Measurements from ENCODE around the gene NEDD4L. TPM values are rescaled to one million over a fixed set of nuclear protein-coding genes. Genes with fewer than 3 reads are reported as not detected.
"Not testable (repeated sequence)": the region's sequence is repeated elsewhere in the genome, so short reads cannot be mapped to it uniquely, and the experiment has no call there.

Gene NEDD4L
- total RNA-seq = 10 to 100 TPM in 2 of 5 donors, 1 to 10 TPM in 3; 4.4 to 10.7 (median 6.7) TPM
- total RNA-seq (2013) = 4.8 TPM
- 2.6 to 11.4 (median 6.9) reads per million in 29 experiments for total RNA-seq

GRCh38 chr18:58043491-58044369 is at the start of gene NEDD4L:
NEDD4L (plus strand) TSS chr18:58044226; CDS start chr18:58044661, 435 bp downstream.
- peak; percentile 50 to 81 (median 68) for DNase-seq
- CTCF ChIA-PET = interaction anchor here (0.6 to 1.7 kb wide), 9 partner anchors 24 to 1097 kb away, joined by 3 to 9 read pairs (median 3); no protein-coding TSS in a partner anchor
- ATAC-seq (replicated peaks in 1 of 4) = peak; percentile 79 to 81 (median 80)
- Histone ChIP-seq H3K9me3 (no peaks in the 10 kb centered on the region), H3K4me1 (ENCODE audit: control insufficient read depth in 1 of 2, extremely low read depth in 1 of 2, insufficient read depth in 2 of 2, low read length in 2 of 2) (peaks cover 14 to 22% of the 10 kb centered on the region in 2 experiments), H3K27me3 (replicated peaks in 1 of 2; ENCODE audit: control insufficient read depth in 2 of 2, extremely low read depth in 1 of 2, insufficient read depth in 2 of 2, low read length in 1 of 2) (peaks cover 0 to 19% of the 10 kb centered on the region in 2 experiments), H3K27ac (ENCODE audit: low read length) (no peak within 1 kb of the TSS), H3K4me3 (ENCODE audit: control insufficient read depth in 1 of 2, extremely low read depth in 1 of 2, low read length in 1 of 2) (peak within 1 kb of the TSS; percentile 65 to 95), H3K36me3 (ENCODE audit: control insufficient read depth in 2 of 2, extremely low read depth in 1 of 2, insufficient read depth in 1 of 2, low read length in 1 of 2) (no peaks in the 10 kb centered on the region)
- WGBS (ENCODE audit: insufficient coverage) = under 1% methylated on average over 75 of the region's 91 CpGs
- Mint-ChIP-seq H3K4me3 (peak within 1 kb of the TSS; percentile 89 to 93 (median 90)), H3K4me1 (peaks cover 25 to 37% (median 28%) of the 10 kb centered on the region in 3 donors), H3K27me3 (peaks cover 0 to 14% of the 10 kb centered on the region in 2 donors), H3K9me3 (no peaks in the 10 kb centered on the region), H3K27ac (no peak within 1 kb of the TSS), H3K36me3 (no peaks in the 10 kb centered on the region)
- POLR2A ChIA-PET = interaction anchor here in 1 of 2 donors (0.5 kb wide), 1 partner anchor 58 kb away, joined by 5 read pairs; no protein-coding TSS in a partner anchor

- ATAC-seq (replicated peaks in 1 of 4) (no peak), DNase-seq (no peak)
- no peak overlapping the region for H3K27ac Mint-ChIP-seq
- Histone ChIP-seq H3K4me3 (ENCODE audit: control insufficient read depth in 1 of 2, extremely low read depth in 1 of 2, low read length in 1 of 2) (no peak overlapping the region), H3K9me3 (no peaks in the 10 kb centered on the region), H3K4me1 (ENCODE audit: control insufficient read depth in 1 of 2, extremely low read depth in 1 of 2, insufficient read depth in 2 of 2, low read length in 2 of 2) (no peaks in the 10 kb centered on the region), H3K27me3 (replicated peaks in 1 of 2; ENCODE audit: control insufficient read depth in 2 of 2, extremely low read depth in 1 of 2, insufficient read depth in 2 of 2, low read length in 1 of 2) (no peaks in the 10 kb centered on the region), H3K36me3 (ENCODE audit: control insufficient read depth in 2 of 2, extremely low read depth in 1 of 2, insufficient read depth in 1 of 2, low read length in 1 of 2) (no peaks in the 10 kb centered on the region), H3K27ac (ENCODE audit: low read length) (no peak overlapping the region)
- ChIA-PET POLR2A (no interaction called here), CTCF (no interaction called here)
- peaks cover 0 to 7% (median 0%) of the 10 kb centered on the region in 3 donors for H3K4me1 Mint-ChIP-seq
- peaks cover 3 to 33% of the 10 kb centered on the region in 2 donors for H3K27me3 Mint-ChIP-seq
- WGBS (ENCODE audit: insufficient coverage) = 60% methylated on average over 1 of the region's 1 CpG
- H3K36me3 Mint-ChIP-seq = no peaks in the 10 kb centered on the region
- peaks cover 0 to 3% (median 0%) of the 10 kb centered on the region in 3 donors for H3K9me3 Mint-ChIP-seq
- H3K4me3 Mint-ChIP-seq = no peak overlapping the region
Measured at GRCh38 chr18:57995331-57995730, 48.7 kb upstream of the NEDD4L start.

- H3K9me3 ChIP-seq; H3K27me3 ChIP-seq (replicated peaks in 1 of 2; ENCODE audit: control insufficient read depth in 2 of 2, extremely low read depth in 1 of 2, insufficient read depth in 2 of 2, low read length in 1 of 2); H3K4me1 ChIP-seq (ENCODE audit: control insufficient read depth in 1 of 2, extremely low read depth in 1 of 2, insufficient read depth in 2 of 2, low read length in 2 of 2); H3K36me3 Mint-ChIP-seq; H3K27ac ChIP-seq (ENCODE audit: low read length); H3K9me3 Mint-ChIP-seq; H3K4me3 Mint-ChIP-seq; H3K36me3 ChIP-seq (ENCODE audit: control insufficient read depth in 2 of 2, extremely low read depth in 1 of 2, insufficient read depth in 1 of 2, low read length in 1 of 2); DNase-seq; POLR2A ChIA-PET; ATAC-seq (replicated peaks in 1 of 4); CTCF ChIA-PET; H3K4me1 Mint-ChIP-seq; H3K4me3 ChIP-seq (ENCODE audit: control insufficient read depth in 1 of 2, extremely low read depth in 1 of 2, low read length in 1 of 2); H3K27ac Mint-ChIP-seq: not testable (repeated sequence)
- no CpG with 5 or more reads among the region's 3 CpGs for WGBS (ENCODE audit: insufficient coverage)
- peaks cover 3 to 23% of the 10 kb centered on the region in 2 donors for H3K27me3 Mint-ChIP-seq
Measured at GRCh38 chr18:57996894-57997293, 47.1 kb upstream of the NEDD4L start.

- ChIA-PET POLR2A (no interaction called here), CTCF (no interaction called here)
- WGBS (ENCODE audit: insufficient coverage) = no CpG with 5 or more reads among the region's 2 CpGs
- no peak for DNase-seq
- H3K4me3 Mint-ChIP-seq = no peak overlapping the region
- Histone ChIP-seq H3K27ac (ENCODE audit: low read length) (no peak overlapping the region), H3K4me3 (ENCODE audit: control insufficient read depth in 1 of 2, extremely low read depth in 1 of 2, low read length in 1 of 2) (no peak overlapping the region), H3K36me3 (ENCODE audit: control insufficient read depth in 2 of 2, extremely low read depth in 1 of 2, insufficient read depth in 1 of 2, low read length in 1 of 2) (no peaks in the 10 kb centered on the region), H3K27me3 (replicated peaks in 1 of 2; ENCODE audit: control insufficient read depth in 2 of 2, extremely low read depth in 1 of 2, insufficient read depth in 2 of 2, low read length in 1 of 2) (no peaks in the 10 kb centered on the region), H3K9me3 (no peaks in the 10 kb centered on the region), H3K4me1 (ENCODE audit: control insufficient read depth in 1 of 2, extremely low read depth in 1 of 2, insufficient read depth in 2 of 2, low read length in 2 of 2) (no peaks in the 10 kb centered on the region)
- H3K36me3 Mint-ChIP-seq = no peaks in the 10 kb centered on the region
- H3K27ac Mint-ChIP-seq = no peak overlapping the region
- ATAC-seq (replicated peaks in 1 of 4) = no peak
- no peaks in the 10 kb centered on the region for H3K9me3 Mint-ChIP-seq
- H3K27me3 Mint-ChIP-seq = peaks cover 7 to 25% of the 10 kb centered on the region in 2 donors
- H3K4me1 Mint-ChIP-seq = peaks cover 0 to 7% (median 0%) of the 10 kb centered on the region in 3 donors
Measured at GRCh38 chr18:57997820-57998219, 46.2 kb upstream of the NEDD4L start.

- Mint-ChIP-seq H3K36me3 (no peaks in the 10 kb centered on the region), H3K4me1 (peaks cover 0 to 7% (median 0%) of the 10 kb centered on the region in 3 donors), H3K9me3 (no peaks in the 10 kb centered on the region), H3K27ac (no peak overlapping the region), H3K27me3 (peaks cover 7 to 31% of the 10 kb centered on the region in 2 donors), H3K4me3 (no peak overlapping the region)
- DNase-seq = no peak
- no peak for ATAC-seq (replicated peaks in 1 of 4)
- H3K27ac ChIP-seq (ENCODE audit: low read length) = no peak overlapping the region
- POLR2A ChIA-PET = no interaction called here
- no peaks in the 10 kb centered on the region for H3K9me3 ChIP-seq
- H3K27me3 ChIP-seq (replicated peaks in 1 of 2; ENCODE audit: control insufficient read depth in 2 of 2, extremely low read depth in 1 of 2, insufficient read depth in 2 of 2, low read length in 1 of 2) = no peaks in the 10 kb centered on the region
- CTCF ChIA-PET = no interaction called here
- H3K4me1 ChIP-seq (ENCODE audit: control insufficient read depth in 1 of 2, extremely low read depth in 1 of 2, insufficient read depth in 2 of 2, low read length in 2 of 2) = no peaks in the 10 kb centered on the region
- H3K36me3 ChIP-seq (ENCODE audit: control insufficient read depth in 2 of 2, extremely low read depth in 1 of 2, insufficient read depth in 1 of 2, low read length in 1 of 2) = no peaks in the 10 kb centered on the region
- WGBS (ENCODE audit: insufficient coverage) = no CpG with 5 or more reads among the region's 1 CpG
- no peak overlapping the region for H3K4me3 ChIP-seq (ENCODE audit: control insufficient read depth in 1 of 2, extremely low read depth in 1 of 2, low read length in 1 of 2)
Measured at GRCh38 chr18:57998461-57998860, 45.6 kb upstream of the NEDD4L start.

GRCh38 chr18:58004317-58004716 is 39.7 kb upstream of the NEDD4L start:
- no peak overlapping the region for H3K27ac ChIP-seq (ENCODE audit: low read length)
- H3K4me3 ChIP-seq (ENCODE audit: control insufficient read depth in 1 of 2, extremely low read depth in 1 of 2, low read length in 1 of 2) = no peak overlapping the region
- no CpG with 5 or more reads among the region's 3 CpGs for WGBS (ENCODE audit: insufficient coverage)
- peaks cover 16 to 42% of the 10 kb centered on the region in 2 donors for H3K27me3 Mint-ChIP-seq
- no peak overlapping the region for H3K27ac Mint-ChIP-seq
- no peaks in the 10 kb centered on the region for H3K9me3 Mint-ChIP-seq
- H3K4me1 Mint-ChIP-seq = no peaks in the 10 kb centered on the region
- H3K27me3 ChIP-seq (replicated peaks in 1 of 2; ENCODE audit: control insufficient read depth in 2 of 2, extremely low read depth in 1 of 2, insufficient read depth in 2 of 2, low read length in 1 of 2) = peaks cover 2 to 5% of the 10 kb centered on the region in 2 experiments
- POLR2A ChIA-PET = no interaction called here
- no peak for ATAC-seq (replicated peaks in 1 of 4)
- H3K36me3 Mint-ChIP-seq = no peaks in the 10 kb centered on the region
- no peak for DNase-seq
- H3K4me3 Mint-ChIP-seq = no peak overlapping the region
- no peaks in the 10 kb centered on the region for H3K36me3 ChIP-seq (ENCODE audit: control insufficient read depth in 2 of 2, extremely low read depth in 1 of 2, insufficient read depth in 1 of 2, low read length in 1 of 2)
- no peaks in the 10 kb centered on the region for H3K9me3 ChIP-seq
- CTCF ChIA-PET = no interaction called here
- no peaks in the 10 kb centered on the region for H3K4me1 ChIP-seq (ENCODE audit: control insufficient read depth in 1 of 2, extremely low read depth in 1 of 2, insufficient read depth in 2 of 2, low read length in 2 of 2)

Measured in T-cell (primary cell).